Erythroblast (primary cell): ENCODE measurements around the gene TMEM116.

Experiments used
- GATA1 ChIP-seq: IDR thresholded peaks from 2 replicates; pipeline ENCODE4 v1.6.1; 2011; ENCODE audit warnings: low read depth, mild to moderate bottlenecking, control low read depth, low read length, moderate library complexity
- POLR2A ChIP-seq: IDR thresholded peaks from 2 replicates; pipeline ENCODE4 v1.6.1; 2011; ENCODE audit warnings: mild to moderate bottlenecking, low read length

- TF ChIP-seq POLR2A: no peak
- no peak for TF ChIP-seq GATA1
Observed at GRCh38 chr12:111995782-111996480, 17.0 kb downstream of the TMEM116 start.
